Measurements from ENCODE around the gene SPPL3.
A peak's percentile ranks its signal among the peaks of the same experiment; 100 is the strongest.

The SPPL3 gene

GRCh38 chr12:120858306-120859088 lies 45.7 kb downstream of the SPPL3 start (continued):
- TF ChIP-seq SETDB1 (IDR thresholded peaks at IDR 0.05; ENCODE audit: insufficient read length, low read length) (peak; percentile 85), ZNF837 (tag by site-specific recombination; IDR thresholded peaks at IDR 0.05) (no peak), PRDM1 (tag by site-specific recombination; IDR thresholded peaks at IDR 0.05) (peak; percentile 59; the same call in 1 of the 2 replicates), ZNF433 (tag by site-specific recombination; IDR thresholded peaks at IDR 0.05; ENCODE audit: low read depth) (no peak), KLF8 (tag by site-specific recombination; IDR thresholded peaks at IDR 0.05) (peak; percentile 63), ZNF362 (tag by site-specific recombination; IDR thresholded peaks at IDR 0.05) (no peak)

- no peaks in the 10 kb centered on the region for H3K36me3 ChIP-seq (ENCODE audit: control insufficient read depth in 2 of 2, insufficient read depth in 1 of 2, low read length in 2 of 2)
- H3K27ac ChIP-seq (ENCODE audit: extremely low read depth, low read depth, low read length) = no peak overlapping the region
- no peaks in the 10 kb centered on the region for H3K9me3 ChIP-seq (ENCODE audit: control insufficient read depth, insufficient read depth, low read depth, low read length)
- H3K4me1 ChIP-seq (ENCODE audit: control insufficient read depth, insufficient read depth, low read length) = peaks cover 6% of the 10 kb centered on the region
- no peak overlapping the region for H3K4me3 ChIP-seq (ENCODE audit: low read depth, low read length)
- ChIA-PET CTCF (interaction anchor here (0.6 to 1.8 kb wide), 9 partner anchors 10 to 382 kb away, joined by 3 to 11 read pairs (median 3); no protein-coding TSS in a partner anchor), POLR2A (no interaction called here)
- peak; percentile 49 for TF ChIP-seq ZNF654 (tag by site-specific recombination; IDR thresholded peaks at IDR 0.05; ENCODE audit: low read depth)
- TF ChIP-seq ZNF704 (tag by site-specific recombination; IDR thresholded peaks at IDR 0.05) = no peak
- TF ChIP-seq ZNF785 (tag by site-specific recombination; IDR thresholded peaks at IDR 0.05) = no peak
- no peak for TF ChIP-seq PRDM2 (tag by site-specific recombination; IDR thresholded peaks at IDR 0.05; ENCODE audit: borderline replicate concordance)
- TF ChIP-seq REST (tag by site-specific recombination; IDR thresholded peaks at IDR 0.05) = no peak
- 0 out of 2 replicates have a peak, but pooled peaks have one; percentile 39 for TF ChIP-seq ZNF596 (tag by site-specific recombination; IDR thresholded peaks at IDR 0.05)
Observed at GRCh38 chr12:120856980-120857379, 47.2 kb downstream of the SPPL3 start.

All from HEK293 (cell line).